ENCODE results near the gene FGD3.

Gene FGD3

DNA sequence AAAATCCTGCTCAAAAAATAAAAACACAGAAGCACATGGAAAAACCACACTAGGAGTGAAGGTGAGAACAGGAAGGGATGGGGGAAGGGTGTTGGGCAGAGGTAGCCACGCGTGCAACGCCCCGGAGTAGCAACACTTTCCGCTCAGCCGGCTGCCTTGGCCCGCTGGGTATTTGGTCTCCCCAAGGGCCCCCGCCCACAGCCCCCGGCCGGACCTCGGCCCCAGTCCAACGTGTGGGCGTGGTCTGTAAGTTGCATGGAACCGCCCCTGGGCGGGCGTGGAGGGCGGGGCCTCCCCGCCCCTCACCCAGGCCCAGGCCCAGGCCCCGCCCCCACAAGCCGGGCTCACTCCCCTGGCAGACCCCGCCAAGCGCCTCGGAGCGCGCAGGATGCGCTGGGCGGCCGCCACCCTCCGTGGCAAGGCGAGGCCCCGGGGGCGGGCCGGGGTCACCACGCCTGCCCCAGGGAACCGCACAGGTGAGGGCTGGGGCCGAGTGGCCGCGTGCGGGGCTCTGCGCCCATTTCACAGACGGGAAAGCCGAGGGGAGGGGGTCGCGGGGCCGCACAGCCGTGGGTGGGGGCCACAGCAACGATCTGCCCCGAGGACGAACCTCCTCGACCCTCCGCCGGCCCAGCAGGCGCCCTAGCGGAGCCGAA, 111.2 kb downstream of the FGD3 start, which contains the start of gene SUSD3:
Gene SUSD3, plus strand, starts transcription at position 347 of the 656 bp plus-strand sequence. Its CDS starts 42 bp downstream, at position 389.
- DNase-seq: no peak

DNA sequence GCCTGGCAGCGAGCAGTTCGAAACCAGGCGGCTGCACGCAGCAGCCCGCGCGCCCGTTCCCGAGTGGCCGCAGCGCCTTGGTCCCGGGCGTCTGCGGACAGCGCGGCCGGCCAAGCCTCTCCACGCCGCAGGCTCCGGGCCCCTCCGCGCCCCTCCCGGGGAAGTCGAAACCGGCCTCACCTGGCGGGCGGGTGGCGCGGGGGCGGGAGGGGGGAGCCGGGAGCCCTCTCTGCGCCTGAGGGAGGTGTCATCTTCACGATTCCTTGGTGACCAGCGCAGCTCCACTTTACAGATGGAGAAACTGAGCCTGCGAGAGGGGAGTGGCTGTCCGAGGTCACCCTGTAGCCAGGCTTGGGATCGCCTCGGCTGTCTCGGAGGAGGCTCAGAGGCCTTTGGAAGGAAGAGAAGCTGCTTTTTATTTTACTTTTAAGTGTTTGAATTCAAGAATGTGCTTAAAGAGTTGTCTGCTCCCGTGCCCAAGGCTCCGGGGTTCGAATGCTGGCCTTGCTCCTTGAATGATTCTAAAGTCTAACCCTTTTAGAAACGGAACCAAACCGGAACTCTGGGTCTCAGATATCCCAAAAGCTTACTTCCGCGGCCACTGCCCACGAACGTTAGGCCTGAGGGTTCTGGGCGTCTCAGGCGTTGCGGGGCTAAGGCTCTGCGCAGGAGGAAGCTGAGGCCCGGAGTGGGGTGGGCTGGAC, 111.8 kb downstream of the FGD3 start:
- DNase-seq: no peak

DNA sequence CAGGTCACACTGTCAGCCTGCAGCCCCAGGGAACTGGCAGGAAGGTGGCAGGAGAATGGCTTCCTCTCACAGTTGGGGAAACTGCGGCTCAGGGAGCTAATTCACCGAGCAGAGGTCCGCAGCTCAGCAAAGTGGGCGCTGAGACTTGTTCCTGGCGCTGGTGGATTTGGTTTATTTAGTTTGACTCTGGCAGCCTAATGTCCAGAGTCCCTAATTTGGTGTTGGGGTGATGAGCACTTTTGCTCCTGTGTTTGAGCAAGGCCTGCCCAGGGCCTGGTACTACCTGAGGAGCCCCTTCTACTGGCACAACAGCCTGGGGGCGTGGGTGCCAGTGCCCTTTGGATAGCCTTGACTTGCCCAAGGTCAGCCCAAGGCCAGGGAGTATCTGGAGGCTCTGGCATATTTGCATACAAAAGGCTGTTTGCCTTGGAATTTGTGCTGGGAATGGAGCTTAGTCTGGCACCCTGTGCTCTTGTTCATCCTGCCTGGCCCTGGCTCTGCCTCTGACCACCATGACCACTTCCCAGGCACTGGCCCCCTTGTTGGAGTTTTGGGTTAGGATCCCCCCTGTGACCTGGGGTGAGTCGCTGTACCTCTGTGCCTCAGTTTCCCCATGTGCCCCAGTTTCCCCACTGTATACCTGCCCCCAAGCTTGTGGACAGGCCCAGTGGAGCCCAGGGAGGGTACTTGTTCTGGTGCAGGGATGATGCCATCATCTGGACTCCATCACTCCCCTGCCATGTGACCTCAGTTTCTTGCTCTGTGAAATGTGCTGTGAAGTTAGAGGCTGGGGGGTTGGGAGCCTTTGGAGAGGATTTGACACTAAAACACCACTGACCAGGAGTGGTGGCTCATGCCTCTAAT, 112.6 kb downstream of the FGD3 start:
- DNase-seq: no peak

DNA sequence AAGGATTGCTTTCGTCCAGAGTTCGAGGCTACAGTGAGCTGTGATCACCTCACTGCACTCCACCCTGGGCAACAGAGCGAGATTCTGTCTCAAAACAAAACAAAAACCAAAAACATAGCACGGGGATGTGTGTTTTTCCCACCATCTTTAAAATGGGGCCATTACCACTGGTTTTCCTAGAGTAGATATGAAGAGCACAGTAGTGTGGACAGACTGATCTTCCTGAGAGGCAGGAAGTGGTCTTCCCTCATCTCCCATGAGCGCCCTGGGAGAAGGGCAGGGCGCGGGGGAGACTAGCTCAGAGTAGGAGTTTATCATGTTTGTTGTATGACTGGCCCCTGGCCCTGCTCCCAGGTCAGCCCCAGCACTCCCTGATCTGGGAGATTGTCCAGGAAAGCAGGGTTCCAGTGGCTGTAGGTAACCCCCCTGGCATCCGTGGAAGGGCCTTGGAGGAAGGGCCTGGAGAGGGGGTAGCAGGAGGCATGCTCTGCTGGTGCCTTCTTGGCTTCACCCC, 113.5 kb downstream of the FGD3 start:
- DNase-seq: no peak

DNA sequence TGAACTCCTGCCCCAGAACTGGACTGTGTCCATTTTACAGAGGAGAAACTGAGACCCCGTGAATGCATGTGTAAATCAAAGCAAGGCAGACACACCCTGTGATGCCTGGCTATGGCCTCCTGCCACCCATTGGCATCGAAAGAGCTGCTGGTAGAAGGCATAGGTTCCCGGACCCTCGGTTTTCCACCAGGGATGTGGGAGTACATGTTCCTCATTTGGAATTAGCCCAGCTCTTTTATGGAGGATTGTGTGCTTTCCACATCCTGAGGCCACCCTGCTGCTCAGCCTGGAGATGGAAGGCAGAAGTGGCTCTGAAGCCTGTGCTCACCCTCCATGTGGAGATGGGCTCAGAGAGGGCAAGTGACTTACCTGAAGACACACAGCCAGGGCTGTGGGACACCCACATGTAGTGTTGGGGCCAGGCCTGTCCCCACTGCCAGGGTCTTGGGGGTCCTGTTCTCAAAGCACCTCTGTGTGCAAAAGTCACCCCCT, 114.0 kb downstream of the FGD3 start:
- DNase-seq: no peak

DNA sequence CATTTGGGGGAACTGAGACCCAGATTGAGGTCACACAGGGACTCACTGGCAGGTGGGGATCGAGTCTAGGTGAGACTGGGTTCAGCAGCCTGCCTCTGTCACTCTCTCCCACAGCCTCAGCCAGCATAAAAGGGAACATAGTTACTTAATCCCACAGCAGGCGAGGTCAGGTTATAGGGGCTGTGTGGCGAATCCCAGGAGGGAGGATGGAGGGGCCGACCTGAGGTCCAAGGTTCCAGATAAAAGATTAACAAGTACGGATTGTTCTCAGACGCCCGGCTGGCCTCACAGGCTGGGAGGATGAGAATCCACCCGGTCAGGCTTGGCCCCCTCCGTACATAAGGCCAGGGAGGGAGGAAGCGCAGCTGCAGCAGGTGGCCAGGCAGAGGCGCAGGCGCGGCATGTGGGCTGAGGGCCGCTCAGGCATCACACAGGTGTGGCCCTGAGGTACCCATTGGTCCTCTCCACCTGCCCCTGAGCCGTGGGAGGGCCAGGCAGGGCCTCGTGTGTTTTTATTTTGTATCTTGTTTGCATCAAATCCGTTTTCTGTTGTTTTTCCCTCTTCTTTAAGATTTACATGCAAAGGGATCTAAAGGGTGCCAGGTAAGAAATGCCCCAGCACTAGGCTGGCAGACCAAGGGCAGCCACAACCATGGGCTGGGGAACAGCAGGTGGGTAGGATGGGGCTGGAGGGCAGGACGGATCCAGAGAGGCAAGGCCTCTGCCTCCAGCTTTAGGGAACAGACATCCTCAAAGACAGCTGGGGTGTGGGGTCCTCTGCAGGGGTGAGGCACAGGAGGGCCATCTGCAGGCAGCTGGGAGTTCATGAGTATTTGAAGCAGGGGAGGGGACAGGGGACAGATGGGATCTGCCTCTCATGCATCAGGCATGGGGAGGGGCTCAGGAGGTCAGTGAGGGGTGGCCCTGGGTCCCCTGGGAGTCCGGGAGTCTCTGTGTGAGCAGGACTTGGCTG, 114.8 kb downstream of the FGD3 start:
- DNase-seq: no peak

DNA sequence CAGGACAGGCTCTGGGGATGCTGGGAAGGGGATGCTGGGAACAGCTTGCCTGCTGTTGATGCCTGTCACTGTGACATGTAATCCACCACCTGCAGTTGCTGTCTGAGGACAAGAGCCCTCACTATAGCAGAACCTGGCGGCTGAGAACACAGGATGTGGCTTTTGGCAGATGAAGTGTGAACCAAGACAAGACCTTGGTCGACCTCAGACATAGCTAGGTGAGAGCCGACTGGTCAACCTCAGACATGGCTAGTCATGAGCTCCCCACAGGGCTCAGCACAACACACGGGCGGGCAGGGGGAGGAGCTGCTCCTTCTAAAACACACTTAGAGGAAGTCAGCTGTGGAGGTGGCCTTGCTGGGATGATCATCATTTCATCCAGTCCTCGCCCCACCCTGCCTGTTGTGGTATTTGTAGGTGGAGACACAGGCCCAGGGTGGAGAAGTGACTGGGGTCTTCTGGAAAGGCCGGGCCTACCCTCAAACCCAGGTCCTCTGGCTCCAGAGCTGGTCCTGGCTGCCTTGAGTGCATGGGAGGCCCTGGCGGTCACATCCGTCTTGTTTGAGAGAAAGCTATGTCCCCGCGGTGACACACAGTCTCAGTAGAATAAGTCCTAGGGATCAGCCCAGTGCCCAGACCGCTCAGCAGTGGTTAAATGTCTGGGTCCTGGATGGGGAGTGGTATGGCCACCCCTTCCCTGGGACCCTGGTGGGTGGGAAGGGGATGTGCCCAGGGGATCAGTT, 117.2 kb downstream of the FGD3 start:
- no peak for DNase-seq

DNA sequence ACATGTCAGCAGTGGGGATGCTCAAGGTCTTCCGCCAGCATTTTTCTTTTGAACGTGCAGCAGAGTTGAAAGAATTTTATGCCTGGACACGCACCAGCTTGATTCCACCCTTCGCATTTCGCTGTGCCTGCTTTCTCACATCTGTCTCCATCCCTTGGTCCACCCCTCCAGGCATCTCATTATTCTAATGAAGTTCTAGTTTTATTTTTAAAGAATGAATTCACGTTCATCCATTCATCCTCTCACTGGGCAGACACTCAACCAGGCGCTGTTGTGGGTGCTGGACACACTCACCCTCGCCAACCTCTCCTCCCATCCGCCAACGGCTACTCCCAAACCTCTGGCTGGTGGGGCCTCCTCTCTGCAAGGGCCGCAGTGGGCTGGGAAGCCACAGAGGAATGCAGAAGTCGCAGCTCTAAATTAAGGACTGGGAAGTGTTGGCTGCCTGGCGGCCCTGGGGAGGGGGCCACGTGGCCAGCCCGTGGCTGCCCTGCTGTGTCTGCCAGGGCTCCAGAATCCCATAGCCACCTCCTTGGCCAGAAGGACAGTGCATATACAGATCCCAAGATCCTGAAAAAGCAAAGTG, 117.9 kb downstream of the FGD3 start:
- DNase-seq: no peak

DNA sequence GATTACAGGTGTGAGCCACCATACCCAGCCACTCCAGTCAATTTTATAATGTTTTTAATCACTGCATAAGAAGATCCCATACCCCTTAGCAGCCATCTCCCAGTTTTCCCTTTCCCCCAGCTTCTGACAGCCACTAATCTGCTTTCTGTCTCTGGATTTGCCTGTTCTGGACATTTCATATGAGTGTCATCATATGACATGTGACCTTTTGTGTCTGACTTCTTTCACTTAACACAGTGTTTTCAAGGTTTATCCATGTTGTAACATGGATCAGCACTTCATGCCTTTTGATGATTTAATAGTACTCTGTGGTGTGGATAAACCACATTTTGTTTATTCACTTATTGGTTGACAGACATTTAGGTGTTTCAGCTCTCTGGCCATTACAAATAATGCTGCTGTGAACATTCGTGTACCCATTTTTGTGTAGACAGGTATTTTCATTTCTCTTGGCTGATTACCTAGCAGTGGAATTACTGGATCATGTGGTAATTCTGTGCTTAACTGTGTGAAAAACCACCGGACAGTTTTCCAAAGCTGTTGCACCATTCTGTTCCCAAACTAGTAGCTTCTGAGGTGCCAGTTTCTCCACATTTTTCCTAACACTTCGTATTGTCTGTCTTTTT, 119.8 kb downstream of the FGD3 start:
- no peak for DNase-seq

DNA sequence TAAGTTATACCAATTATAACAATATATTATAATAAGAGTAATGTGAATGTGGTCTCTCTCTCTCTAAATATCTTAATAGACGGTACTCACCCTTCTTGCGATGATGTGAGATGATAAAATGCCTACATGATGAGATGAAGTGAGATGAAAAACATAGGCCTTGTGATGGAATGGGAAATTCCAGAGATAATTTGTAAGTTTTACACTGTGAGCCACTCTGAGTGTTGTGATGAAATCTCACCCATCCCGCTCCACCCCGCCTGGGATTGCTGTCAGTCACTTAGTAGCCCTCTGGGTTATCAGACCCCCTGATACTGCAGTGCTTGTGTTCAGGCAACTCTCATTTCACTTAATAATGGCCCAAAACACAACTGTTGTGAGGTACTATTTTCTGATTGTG, 121.6 kb downstream of the FGD3 start:
- DNase-seq: no peak

DNA sequence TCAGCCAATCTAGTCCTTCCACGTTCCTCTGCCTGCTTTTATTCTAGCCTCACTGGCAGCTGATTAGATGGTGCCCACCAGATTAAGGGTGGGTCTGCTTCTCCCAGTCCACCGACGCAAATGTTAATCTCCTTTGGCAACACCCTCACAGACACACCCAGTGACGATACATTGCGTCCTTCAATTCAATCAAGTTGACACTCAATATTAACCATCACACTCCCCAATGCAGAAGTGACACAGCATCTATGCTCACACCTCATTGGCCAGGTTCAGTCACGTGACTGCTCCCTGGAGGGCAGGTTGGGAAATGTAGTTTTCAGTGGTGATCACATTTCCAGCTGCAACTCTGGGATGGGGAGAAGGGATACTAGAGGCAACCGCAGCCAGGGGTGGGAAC, 124.1 kb downstream of the FGD3 start:
- DNase-seq: peak; percentile 29

DNA sequence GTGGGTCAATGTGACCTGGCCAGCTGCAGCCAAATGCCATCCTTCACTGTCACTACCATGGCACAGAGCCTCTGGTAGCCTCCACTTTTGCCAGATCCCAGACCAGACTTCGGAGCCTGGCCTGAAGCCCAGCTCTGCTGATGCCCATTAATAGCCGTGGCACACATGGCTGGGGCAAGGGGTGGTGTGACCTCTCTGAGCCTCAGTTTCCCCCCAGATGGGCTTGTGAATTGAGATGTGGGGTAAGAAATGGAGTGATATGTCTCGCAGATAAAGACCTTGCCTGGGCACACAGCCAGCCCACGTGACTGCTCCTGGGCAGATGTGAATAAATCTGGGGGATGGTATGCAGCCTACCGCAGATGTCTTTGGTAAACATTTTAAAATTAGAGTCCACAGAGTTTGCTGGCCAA, 125.1 kb downstream of the FGD3 start:
- DNase-seq: peak; percentile 55

DNA sequence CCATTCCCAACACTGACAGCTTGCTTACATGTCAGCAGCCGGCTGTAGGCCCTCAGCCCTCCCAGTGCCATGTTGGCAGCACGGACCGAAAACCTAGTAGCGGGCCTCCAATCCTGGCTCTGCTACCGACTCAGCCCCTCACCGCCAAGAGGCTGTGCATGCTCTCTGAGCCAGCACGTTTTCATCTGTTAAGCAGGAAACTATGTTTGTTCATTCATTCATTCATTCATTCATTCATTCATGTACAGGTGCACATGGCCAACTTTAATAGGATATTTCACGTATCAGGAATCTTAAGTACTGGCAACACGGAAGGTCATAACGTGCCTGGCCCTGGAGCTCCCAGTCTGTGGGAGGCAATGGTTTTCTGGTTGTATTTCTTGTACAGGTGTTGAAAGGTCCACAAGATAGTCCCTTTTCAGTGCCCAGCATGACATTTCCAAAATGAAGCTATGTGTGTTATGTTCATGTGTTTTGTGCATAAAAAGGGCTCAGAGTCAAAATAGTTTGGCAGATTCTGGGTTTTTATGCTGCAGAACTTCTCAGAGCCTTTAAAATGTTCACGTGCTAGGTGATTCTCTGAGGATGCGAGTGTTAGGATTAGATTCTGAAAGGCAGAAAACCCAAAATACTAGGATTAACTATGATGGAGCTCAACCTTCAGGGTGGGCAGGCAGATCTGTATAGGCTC, 128.9 kb downstream of the FGD3 start:
- DNase-seq: no peak

DNA sequence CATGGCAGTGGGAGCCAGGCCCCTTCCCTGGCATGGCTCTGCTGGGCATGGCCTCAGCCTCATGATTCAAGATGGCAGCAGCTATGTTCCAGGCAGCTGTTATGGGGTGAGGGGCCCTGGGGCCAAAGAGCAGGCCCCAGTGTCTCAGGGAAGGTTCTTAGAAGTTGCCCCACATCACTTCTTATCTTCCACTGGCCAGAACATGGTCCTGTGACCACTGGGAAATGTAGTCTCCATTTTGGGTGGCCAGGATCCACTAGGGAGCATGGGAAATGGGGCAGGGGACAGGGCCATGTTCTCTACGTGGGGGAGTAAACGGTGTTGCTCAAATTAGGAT, 129.4 kb downstream of the FGD3 start:
- DNase-seq: no peak

DNA sequence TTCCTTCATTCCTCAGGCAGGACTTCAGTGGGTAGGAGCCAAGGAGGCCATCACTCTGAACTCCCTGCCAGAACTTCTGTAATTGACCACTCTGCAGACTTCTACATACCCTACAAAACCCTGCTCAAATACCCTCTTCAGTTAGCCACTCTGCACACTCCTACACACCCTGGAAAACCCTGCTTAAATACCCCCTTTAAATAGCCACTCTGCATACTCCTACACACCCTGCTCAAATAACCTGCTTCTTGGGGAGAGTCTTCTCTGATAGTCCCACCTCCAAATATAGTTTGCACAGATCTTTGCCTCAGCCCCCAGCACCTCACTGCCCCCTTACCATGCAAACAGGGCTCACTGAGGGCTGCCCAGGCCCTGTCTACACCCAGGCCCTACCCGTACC, 130.0 kb downstream of the FGD3 start:
- no peak for DNase-seq

DNA sequence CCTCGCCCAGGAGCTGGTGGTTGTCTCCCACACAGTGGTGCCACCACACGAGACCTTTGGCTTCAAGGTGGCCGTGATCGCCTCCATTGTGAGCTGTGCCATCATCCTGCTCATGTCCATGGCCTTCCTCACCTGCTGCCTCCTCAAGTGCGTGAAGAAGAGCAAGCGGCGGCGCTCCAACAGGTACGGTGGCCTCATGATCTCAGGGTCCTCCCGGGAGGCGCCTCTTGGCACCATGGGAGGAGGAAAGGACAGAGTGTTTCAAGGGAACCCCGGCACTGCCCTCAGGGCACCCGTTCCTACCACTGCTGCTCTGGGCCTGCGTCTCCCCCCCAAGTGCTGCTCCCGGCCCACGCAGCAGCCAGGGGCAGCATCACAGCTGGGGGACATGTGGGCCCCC, 130.5 kb downstream of the FGD3 start:
- DNase-seq: no peak

DNA sequence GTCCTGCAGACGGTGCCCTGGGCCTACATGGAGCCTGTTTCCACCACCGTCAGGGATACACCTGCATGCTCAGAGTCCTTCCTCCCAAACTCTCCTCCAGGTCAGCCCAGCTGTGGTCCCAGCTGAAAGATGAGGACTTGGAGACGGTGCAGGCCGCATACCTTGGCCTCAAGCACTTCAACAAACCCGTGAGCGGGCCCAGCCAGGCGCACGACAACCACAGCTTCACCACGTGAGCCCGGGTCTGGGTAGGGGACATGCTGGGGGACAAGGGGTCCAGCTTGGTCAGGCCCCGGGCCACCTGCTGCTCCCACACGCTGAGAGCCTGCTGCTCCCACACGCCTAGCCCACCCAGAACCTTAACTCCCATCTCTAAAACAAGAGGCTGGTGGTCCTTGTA, 132.0 kb downstream of the FGD3 start:
- DNase-seq: no peak

DNA sequence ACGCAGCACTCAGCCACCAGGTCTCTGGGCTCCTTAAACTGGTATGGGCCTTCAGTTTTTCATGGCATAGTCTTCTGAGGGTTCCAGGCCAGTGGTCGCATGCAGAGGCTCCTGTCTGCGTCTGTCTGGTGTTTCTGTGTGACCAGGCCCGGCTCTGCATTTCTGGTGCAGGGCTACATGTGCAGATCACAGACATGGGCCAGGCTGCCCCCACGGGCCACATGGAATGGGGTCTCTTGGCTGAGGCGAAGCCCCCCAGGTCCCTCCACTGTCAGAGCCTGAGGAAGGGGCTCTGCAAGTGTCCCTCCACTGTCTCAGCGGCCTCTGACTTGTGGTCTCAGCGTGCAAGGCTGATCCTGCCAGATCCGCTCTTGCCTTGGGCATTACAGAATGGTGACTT, 133.1 kb downstream of the FGD3 start:
- no peak for DNase-seq

DNA sequence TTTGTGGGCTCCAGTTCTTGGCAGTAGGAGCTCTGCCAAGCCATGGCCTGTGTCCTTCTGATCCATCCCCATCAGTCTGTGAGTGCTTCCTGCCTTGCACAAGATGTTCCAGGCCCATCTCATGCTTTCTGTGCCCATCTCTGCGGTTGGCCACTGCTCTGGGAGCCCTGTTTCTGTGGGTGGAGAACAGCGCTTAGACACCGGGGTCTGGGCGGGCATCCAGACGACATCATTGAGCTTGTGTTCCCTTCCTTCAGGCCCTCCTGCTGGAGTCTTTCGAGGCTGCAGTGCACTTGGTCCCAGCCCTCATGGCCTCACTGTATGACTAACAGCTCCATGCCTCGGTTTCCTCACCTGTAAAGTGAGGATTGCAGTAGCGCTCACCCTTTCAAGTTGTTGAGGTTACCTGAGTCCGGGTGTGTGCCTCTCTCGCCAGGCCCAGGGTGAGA, 133.8 kb downstream of the FGD3 start:
- DNase-seq: no peak

DNA sequence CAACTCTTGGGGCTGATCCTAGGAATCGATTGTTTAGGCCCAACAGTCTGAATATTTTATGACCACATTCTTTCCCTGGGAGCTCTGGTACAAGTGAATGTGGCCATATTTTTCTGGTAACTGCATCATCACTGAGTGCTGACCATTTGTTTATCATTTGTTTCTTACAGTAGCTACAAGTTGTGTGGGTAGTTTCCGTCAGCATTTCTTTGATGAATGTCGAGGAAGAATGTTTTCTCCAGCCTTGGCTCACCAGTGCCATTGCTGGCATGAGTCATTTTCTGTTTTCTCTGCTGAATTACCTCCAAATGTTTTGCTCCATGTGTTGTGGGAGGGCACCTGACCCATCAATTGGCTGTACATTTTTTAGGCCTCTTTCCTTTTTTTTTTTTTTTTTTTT, 134.6 kb downstream of the FGD3 start:
- DNase-seq: no peak
